Measurements from ENCODE around the gene SPAG16.

- no peak for TF ChIP-seq EP300 (IDR thresholded peaks at IDR 0.05)
- TF ChIP-seq CTCF (IDR thresholded peaks at IDR 0.05), result no peak
- TF ChIP-seq BHLHE40 (IDR thresholded peaks at IDR 0.05; ENCODE audit: low read depth, low read length), result no peak
- no peak for TF ChIP-seq MAX (IDR thresholded peaks at IDR 0.05)
- no peak for TF ChIP-seq REST (IDR thresholded peaks at IDR 0.05)
- no peak for TF ChIP-seq RFX5 (IDR thresholded peaks at IDR 0.05)
- no peak for TF ChIP-seq CEBPB (IDR thresholded peaks at IDR 0.05)
- TF ChIP-seq POLR2A (IDR thresholded peaks at IDR 0.05; ENCODE audit: low read length), result no peak
- no peak for TF ChIP-seq E2F6 (IDR thresholded peaks at IDR 0.05; ENCODE audit: borderline replicate concordance, low read depth)
- TF ChIP-seq JUN (IDR thresholded peaks at IDR 0.05), result no peak
- TF ChIP-seq MAZ (IDR thresholded peaks at IDR 0.05; ENCODE audit: borderline replicate concordance, low read depth, low read length), result no peak
- no peak for TF ChIP-seq BCL3 (IDR thresholded peaks at IDR 0.05)
These were observed 773.7 kb downstream of the SPAG16 start for GRCh38 chr2:214057986-214058385.

Data from A549 (cell line).